A549 treated with DMSO at 1 μM for 4 hours (cell line): Measurements from ENCODE around the gene LGALS13. TPM values are rescaled to one million over a fixed set of nuclear protein-coding genes. Genes with fewer than 3 reads are reported as not detected.

Experiments used
- total RNA-seq: library from RNA; stranded (reverse); fragments of 200-300 nt; extraction: Qiagen RNA extraction; gene quantifications from 5 replicates; pipeline ENCODE4 v1.2.3, GENCODE V29; 2022; ENCODE audit warnings: low read depth

LGALS13 gene
- not detected in 5 replicates for total RNA-seq

DNA sequence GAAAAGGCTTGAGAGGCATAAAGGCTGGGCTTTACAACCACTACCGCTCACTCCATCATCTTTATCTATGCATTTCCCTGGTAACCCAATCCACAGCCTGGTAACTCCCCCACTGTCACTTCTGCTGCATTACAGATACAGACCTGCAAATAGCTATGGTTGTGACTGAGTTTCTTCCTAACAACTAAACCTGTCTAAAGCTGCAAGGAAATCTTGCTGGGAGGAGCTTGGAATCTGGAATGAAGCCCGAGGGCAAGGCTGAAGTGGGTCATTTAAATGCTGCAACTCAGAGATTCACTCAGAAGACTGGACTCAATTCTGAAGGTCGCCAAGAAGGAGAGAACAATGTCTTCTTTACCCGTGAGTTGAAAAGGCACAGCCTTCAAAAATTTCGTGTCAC lies at the start of gene LGALS13:
Gene LGALS13, plus strand, starts transcription at position 301 of the 400 bp plus-strand sequence. Its CDS starts 45 bp downstream, at position 346.

GRCh38 chr19:39655613-39656012 lies 53.3 kb downstream of the LGALS13 start, which contains the start of gene LGALS16:
Gene LGALS16 (plus strand): TSS chr19:39655913. CDS start chr19:39655962, 49 bp downstream.

Other genes starting within 250 kb of the LGALS13 start
- gene PAF1, start 211.4 kb upstream of the LGALS13 start, total RNA-seq = 62.8 to 77.0 TPM (median 70.6 TPM) in 5 replicates
- 64.5 to 67.1 TPM (median 65.6 TPM) in 5 replicates for gene MED29, start 211.1 kb upstream of the LGALS13 start, total RNA-seq
- 52.1 to 60.7 TPM (median 57.1 TPM) in 5 replicates for gene ZFP36, start 195.7 kb upstream of the LGALS13 start, total RNA-seq
- 38.8 to 65.0 TPM (median 54.8 TPM) in 5 replicates for gene PLEKHG2, start 189.9 kb upstream of the LGALS13 start, total RNA-seq
- 6,546 to 7,499 TPM (median 7,130 TPM) in 5 replicates for gene RPS16, start 166.6 kb upstream of the LGALS13 start, total RNA-seq
- 175 to 216 TPM (median 185 TPM) in 5 replicates for gene SUPT5H, start 156.9 kb upstream of the LGALS13 start, total RNA-seq
- 173 to 234 TPM (median 221 TPM) in 5 replicates for gene TIMM50, start 121.7 kb upstream of the LGALS13 start, total RNA-seq
- gene DLL3, start 103.6 kb upstream of the LGALS13 start, total RNA-seq = 4.9 to 10.9 TPM (median 10.4 TPM) in 5 replicates
- gene SELENOV, start 87.4 kb upstream of the LGALS13 start, total RNA-seq = not detected in 5 replicates
- 6.4 to 12.9 TPM (median 7.5 TPM) in 5 replicates for gene EID2B, start 69.7 kb upstream of the LGALS13 start, total RNA-seq
- gene EID2, start 62.4 kb upstream of the LGALS13 start, total RNA-seq = 35.7 to 47.6 TPM (median 43.3 TPM) in 5 replicates
- not detected in 5 replicates for gene LGALS16, start 53.4 kb downstream of the LGALS13 start, total RNA-seq
- gene LGALS14, start 102.0 kb downstream of the LGALS13 start, total RNA-seq = not detected in 5 replicates
- gene CLC, start 135.5 kb downstream of the LGALS13 start, total RNA-seq = not detected in 5 replicates
- gene LEUTX, start 176.3 kb downstream of the LGALS13 start, total RNA-seq = not detected in 5 replicates
- gene DYRK1B, start 231.6 kb downstream of the LGALS13 start, total RNA-seq = 18.8 to 23.9 TPM (median 20.9 TPM) in 5 replicates
- 689 to 764 TPM (median 720 TPM) in 5 replicates for gene FBL, start 243.9 kb downstream of the LGALS13 start, total RNA-seq